Measurements from ENCODE around the gene ZNF175.

- TF ChIP-seq CTCF (IDR thresholded peaks at IDR 0.05; ENCODE audit: low read depth, low read length, poor library complexity, severe bottlenecking) (no peak), EZH2phosphoT487 (IDR thresholded peaks at IDR 0.05; ENCODE audit: borderline replicate concordance, low read length) (no peak)
These were observed 22.9 kb upstream of the ZNF175 start for GRCh38 chr19:51548213-51548651.
